ENCODE data around the gene ZFC3H1. TPM values are rescaled to one million over a fixed set of nuclear protein-coding genes. Genes with fewer than 3 reads are reported as not detected.

The ZFC3H1 gene
- total RNA-seq, 1 experiment from 2014 or later, result 53.4 TPM

GRCh38 chr12:71656740-71657139 lies 6.9 kb downstream of the ZFC3H1 start:
- Histone ChIP-seq H3K9me3 (ENCODE audit: insufficient read depth, low read depth) (peaks cover 8% of the 10 kb centered on the region; the same call in 1 of the 2 replicates), H3K4me1 (replicated peaks; ENCODE audit: insufficient read depth) (peaks cover 4% of the 10 kb centered on the region), H3K27me3 (ENCODE audit: insufficient read depth, low read depth) (no peaks in the 10 kb centered on the region), H3K27ac (no peak overlapping the region), H3F3A (ENCODE audit: insufficient read depth, low read depth) (no peaks in the 10 kb centered on the region; the same call in 1 of the 2 replicates), H3K4me2 (no peak overlapping the region), H3K36me3 (ENCODE audit: low read depth) (peaks cover 72% of the 10 kb centered on the region), H3K79me2 (ENCODE audit: low read depth) (peaks cover 85% of the 10 kb centered on the region), H3K9me2 (ENCODE audit: insufficient read depth) (no peaks in the 10 kb centered on the region), H3K4me3 (no peak overlapping the region), H4K20me1 (ENCODE audit: insufficient read depth) (peaks cover 15% of the 10 kb centered on the region), H2AFZ (no peak overlapping the region)
- intact Hi-C loops (cut with micrococcal nuclease; ENCODE audit: unreplicated experiment), result no loop called here
- no TSS peak for BruUV-seq (replicated peaks)
- TF ChIP-seq EZH2 (IDR thresholded peaks at IDR 0.05; ENCODE audit: low read depth), result no peak
- TF ChIP-seq, protein P1, sequence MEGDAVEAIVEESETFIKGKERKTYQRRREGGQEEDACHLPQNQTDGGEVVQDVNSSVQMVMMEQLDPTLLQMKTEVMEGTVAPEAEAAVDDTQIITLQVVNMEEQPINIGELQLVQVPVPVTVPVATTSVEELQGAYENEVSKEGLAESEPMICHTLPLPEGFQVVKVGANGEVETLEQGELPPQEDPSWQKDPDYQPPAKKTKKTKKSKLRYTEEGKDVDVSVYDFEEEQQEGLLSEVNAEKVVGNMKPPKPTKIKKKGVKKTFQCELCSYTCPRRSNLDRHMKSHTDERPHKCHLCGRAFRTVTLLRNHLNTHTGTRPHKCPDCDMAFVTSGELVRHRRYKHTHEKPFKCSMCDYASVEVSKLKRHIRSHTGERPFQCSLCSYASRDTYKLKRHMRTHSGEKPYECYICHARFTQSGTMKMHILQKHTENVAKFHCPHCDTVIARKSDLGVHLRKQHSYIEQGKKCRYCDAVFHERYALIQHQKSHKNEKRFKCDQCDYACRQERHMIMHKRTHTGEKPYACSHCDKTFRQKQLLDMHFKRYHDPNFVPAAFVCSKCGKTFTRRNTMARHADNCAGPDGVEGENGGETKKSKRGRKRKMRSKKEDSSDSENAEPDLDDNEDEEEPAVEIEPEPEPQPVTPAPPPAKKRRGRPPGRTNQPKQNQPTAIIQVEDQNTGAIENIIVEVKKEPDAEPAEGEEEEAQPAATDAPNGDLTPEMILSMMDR (conservative IDR thresholded peaks at IDR 0.05), result no peak
- CTCF ChIA-PET, result no interaction called here
- no peak for DNase-seq
- POLR2A ChIA-PET (ENCODE audit: unreplicated experiment), result interaction anchor here (1.0 kb wide), 1 partner anchor 29 kb away, joined by 4 read pairs; the partner anchor contains the start of gene TMEM19

DNA sequence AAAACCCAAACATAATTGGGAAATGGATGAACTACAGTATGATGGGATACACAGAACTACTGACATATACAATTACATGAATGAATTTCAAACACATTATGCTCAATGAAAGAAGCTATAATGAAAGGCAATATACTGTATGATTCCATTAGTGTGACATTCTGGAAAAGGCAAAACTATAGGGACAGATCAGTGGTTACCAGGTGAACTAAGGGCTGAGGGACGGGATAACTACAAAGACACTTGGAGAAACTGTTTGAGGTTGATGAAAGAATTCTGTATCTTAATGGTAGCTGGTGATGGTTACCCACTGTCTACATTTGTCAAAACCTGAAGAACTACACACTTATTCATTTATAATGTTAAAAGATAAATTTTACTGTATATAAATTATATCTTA lies 7.7 kb downstream of the ZFC3H1 start:
- peaks cover 72% of the 10 kb centered on the region for H3K36me3 ChIP-seq (ENCODE audit: low read depth)
- H2AFZ ChIP-seq, result no peak overlapping the region
- ChIA-PET POLR2A (ENCODE audit: unreplicated experiment) (no interaction called here), CTCF (no interaction called here)
- H3K9me2 ChIP-seq (ENCODE audit: insufficient read depth), result no peaks in the 10 kb centered on the region
- H3F3A ChIP-seq (ENCODE audit: insufficient read depth, low read depth), result no peaks in the 10 kb centered on the region; the same call in 1 of the 2 replicates
- no peak overlapping the region for H3K27ac ChIP-seq
- no peak overlapping the region for H3K4me3 ChIP-seq
- peaks cover 11% of the 10 kb centered on the region; the same call in 1 of the 2 replicates for H4K20me1 ChIP-seq (ENCODE audit: insufficient read depth)
- no TSS peak for BruUV-seq (replicated peaks)
- peaks cover 8% of the 10 kb centered on the region; the same call in 1 of the 2 replicates for H3K9me3 ChIP-seq (ENCODE audit: insufficient read depth, low read depth)
- TF ChIP-seq, protein P1 (conservative IDR thresholded peaks at IDR 0.05), result no peak
- no peaks in the 10 kb centered on the region for H3K4me1 ChIP-seq (replicated peaks; ENCODE audit: insufficient read depth)
- peaks cover 85% of the 10 kb centered on the region for H3K79me2 ChIP-seq (ENCODE audit: low read depth)
- no peak for DNase-seq
- H3K27me3 ChIP-seq (ENCODE audit: insufficient read depth, low read depth), result no peaks in the 10 kb centered on the region
- no peak overlapping the region for H3K4me2 ChIP-seq
- intact Hi-C loops (cut with micrococcal nuclease; ENCODE audit: unreplicated experiment), result no loop called here

GRCh38 chr12:71655495-71655894 lies 8.2 kb downstream of the ZFC3H1 start:
- H3K4me2 ChIP-seq, result no peak overlapping the region
- intact Hi-C loops (cut with micrococcal nuclease; ENCODE audit: unreplicated experiment), result no loop called here
- peaks cover 72% of the 10 kb centered on the region for H3K36me3 ChIP-seq (ENCODE audit: low read depth)
- no peak overlapping the region for H3K4me3 ChIP-seq
- no peak overlapping the region for H3K27ac ChIP-seq
- ChIA-PET POLR2A (ENCODE audit: unreplicated experiment) (no interaction called here), CTCF (no interaction called here)
- H3K9me3 ChIP-seq (ENCODE audit: insufficient read depth, low read depth), result peaks cover 8% of the 10 kb centered on the region; the same call in 1 of the 2 replicates
- no TSS peak for BruUV-seq (replicated peaks)
- TF ChIP-seq EZH2 (IDR thresholded peaks at IDR 0.05; ENCODE audit: low read depth), result no peak
- TF ChIP-seq, protein P1 (conservative IDR thresholded peaks at IDR 0.05), result no peak
- no peaks in the 10 kb centered on the region for H3K9me2 ChIP-seq (ENCODE audit: insufficient read depth)
- H2AFZ ChIP-seq, result no peak overlapping the region
- no peaks in the 10 kb centered on the region for H3K27me3 ChIP-seq (ENCODE audit: insufficient read depth, low read depth)
- no peaks in the 10 kb centered on the region; the same call in 1 of the 2 replicates for H3F3A ChIP-seq (ENCODE audit: insufficient read depth, low read depth)
- DNase-seq, result no peak
- H3K79me2 ChIP-seq (ENCODE audit: low read depth), result peaks cover 83% of the 10 kb centered on the region
- no peaks in the 10 kb centered on the region for H3K4me1 ChIP-seq (replicated peaks; ENCODE audit: insufficient read depth)
- H4K20me1 ChIP-seq (ENCODE audit: insufficient read depth), result peaks cover 11% of the 10 kb centered on the region; the same call in 1 of the 2 replicates
